ENCODE results near the gene UTS2R. TPM values are rescaled to one million over a fixed set of nuclear protein-coding genes. Genes with fewer than 3 reads are reported as not detected.
"Not testable (repeated sequence)": the region's sequence is repeated elsewhere in the genome, so short reads cannot be mapped to it uniquely, and the experiment has no call there.

Gene UTS2R
- total RNA-seq, 2 donors from 2014 or later: 0.18 TPM; not detected in 1

- DNase-seq (ENCODE audit: low spot score in 2 of 2): no peak
- Mint-ChIP-seq H3K36me3 (peaks cover 9 to 18% of the 10 kb centered on the region in 2 donors), H3K9me3 (no peaks in the 10 kb centered on the region), H3K27ac (no peak overlapping the region)
- ATAC-seq: peak in 1 of 2 donors; percentile 57
These were observed 32.4 kb downstream of the UTS2R start for GRCh38 chr17:82403662-82404660.

- no peak for ATAC-seq
- DNase-seq (ENCODE audit: low spot score in 2 of 2): no peak
- Mint-ChIP-seq H3K9me3 (no peaks in the 10 kb centered on the region), H3K27ac (no peak overlapping the region), H3K36me3 (peaks cover 11 to 18% of the 10 kb centered on the region in 2 donors)
These were observed 33.5 kb downstream of the UTS2R start for GRCh38 chr17:82405051-82405450.

- Mint-ChIP-seq H3K36me3 (peaks cover 11 to 12% of the 10 kb centered on the region in 2 donors), H3K27ac (no peak overlapping the region)
- DNase-seq (ENCODE audit: low spot score in 2 of 2): no peak
These were observed 34.6 kb downstream of the UTS2R start for GRCh38 chr17:82406131-82406671.

GRCh38 chr17:82407255-82407654, 35.7 kb downstream of the UTS2R start:
- DNase-seq (ENCODE audit: low spot score in 2 of 2): no peak
- peak in 1 of 2 donors; percentile 45 for ATAC-seq
- Mint-ChIP-seq H3K27ac (peak overlapping the region in 1 of 2 donors; percentile 44), H3K36me3 (peaks cover 6 to 11% of the 10 kb centered on the region in 2 donors), H3K9me3 (no peaks in the 10 kb centered on the region)

More at GRCh38 chr17:82406131-82406671, 34.6 kb downstream of the UTS2R start:
- ATAC-seq: no peak
- no peaks in the 10 kb centered on the region for H3K9me3 Mint-ChIP-seq

GRCh38 chr17:82408288-82408937, 36.8 kb downstream of the UTS2R start:
- peaks cover 0 to 11% of the 10 kb centered on the region in 2 donors for H3K36me3 Mint-ChIP-seq
- H3K9me3 Mint-ChIP-seq: no peaks in the 10 kb centered on the region
- no peak for DNase-seq (ENCODE audit: low spot score in 2 of 2)
- ATAC-seq: no peak
- H3K27ac Mint-ChIP-seq: no peak overlapping the region

- no peak overlapping the region for H3K27ac Mint-ChIP-seq
- H3K36me3 Mint-ChIP-seq: peaks cover 0 to 8% of the 10 kb centered on the region in 2 donors
These were observed 37.4 kb downstream of the UTS2R start for GRCh38 chr17:82408938-82409318.

GRCh38 chr17:82410014-82410716, 38.6 kb downstream of the UTS2R start:
- no peak for ATAC-seq
- Mint-ChIP-seq H3K36me3 (peaks cover 5 to 7% of the 10 kb centered on the region in 2 donors), H3K27ac (no peak overlapping the region), H3K9me3 (no peaks in the 10 kb centered on the region)
- DNase-seq (ENCODE audit: low spot score in 2 of 2): no peak

More at GRCh38 chr17:82408938-82409318, 37.4 kb downstream of the UTS2R start:
- ATAC-seq (no peak), DNase-seq (ENCODE audit: low spot score in 2 of 2) (no peak)
- H3K9me3 Mint-ChIP-seq: no peaks in the 10 kb centered on the region

GRCh38 chr17:82411396-82412053, 40.0 kb downstream of the UTS2R start:
- Mint-ChIP-seq H3K27ac (no peak overlapping the region), H3K36me3 (peaks cover 5 to 7% of the 10 kb centered on the region in 2 donors), H3K9me3 (no peaks in the 10 kb centered on the region)
- no peak for ATAC-seq
- DNase-seq (ENCODE audit: low spot score in 2 of 2): no peak

- not testable (repeated sequence) for ATAC-seq; H3K27ac Mint-ChIP-seq; DNase-seq (ENCODE audit: low spot score in 2 of 2); H3K9me3 Mint-ChIP-seq; H3K36me3 Mint-ChIP-seq
These were observed 40.5 kb downstream of the UTS2R start for GRCh38 chr17:82412081-82412480.

- ATAC-seq (no peak), DNase-seq (ENCODE audit: low spot score in 2 of 2) (no peak)
- H3K36me3 Mint-ChIP-seq: peaks cover 5 to 7% of the 10 kb centered on the region in 2 donors
- no peak overlapping the region for H3K27ac Mint-ChIP-seq
- H3K9me3 Mint-ChIP-seq: no peaks in the 10 kb centered on the region
These were observed 41.3 kb downstream of the UTS2R start for GRCh38 chr17:82412535-82413520.

- H3K9me3 Mint-ChIP-seq: no peaks in the 10 kb centered on the region
- H3K27ac Mint-ChIP-seq: no peak overlapping the region
- peaks cover 2 to 5% of the 10 kb centered on the region in 2 donors for H3K36me3 Mint-ChIP-seq
- peak in 1 of 2 donors; percentile 79 for DNase-seq (ENCODE audit: low spot score in 2 of 2)
- peak; percentile 32 to 35 for ATAC-seq
These were observed 43.1 kb downstream of the UTS2R start for GRCh38 chr17:82414548-82415281.

GRCh38 chr17:82415336-82415735, 43.8 kb downstream of the UTS2R start:
- no peaks in the 10 kb centered on the region for H3K9me3 Mint-ChIP-seq
- H3K36me3 Mint-ChIP-seq: peaks cover 7 to 11% of the 10 kb centered on the region in 2 donors
- ATAC-seq (no peak), DNase-seq (ENCODE audit: low spot score in 2 of 2) (no peak)
- H3K27ac Mint-ChIP-seq: no peak overlapping the region

- ATAC-seq (no peak), DNase-seq (ENCODE audit: low spot score in 2 of 2) (no peak)
- no peak overlapping the region for H3K27ac Mint-ChIP-seq
- H3K9me3 Mint-ChIP-seq: no peaks in the 10 kb centered on the region
- H3K36me3 Mint-ChIP-seq: peaks cover 7 to 11% of the 10 kb centered on the region in 2 donors
These were observed 44.2 kb downstream of the UTS2R start for GRCh38 chr17:82415786-82416185.

GRCh38 chr17:82416264-82416663, 44.7 kb downstream of the UTS2R start:
- H3K9me3 Mint-ChIP-seq: no peaks in the 10 kb centered on the region
- ATAC-seq: no peak
- H3K27ac Mint-ChIP-seq: no peak overlapping the region
- H3K36me3 Mint-ChIP-seq: peaks cover 11 to 12% of the 10 kb centered on the region in 2 donors
- no peak for DNase-seq (ENCODE audit: low spot score in 2 of 2)

Measured in activated naive CD4-positive, alpha-beta T cell treated with anti-CD3 and anti-CD28 coated beads, Interleukin-2, amount 50 U/mL, for 72 hours (primary cell).